Stomach (tissue), 4 donors: ENCODE measurements around the gene POMT2.

Experiments
- EP300 ChIP-seq: sonication (generic); formaldehyde crosslinking; IDR thresholded peaks from one replicate; pipeline ENCODE4 v1.6.1; 2017; ENCODE audit warnings: antibody characterized with exemption
- POLR2A ChIP-seq, 4 donors: fragments of 450-650 bp; IDR thresholded peaks; one replicate each; pipeline ENCODE4 v1.6.1; 2016; ENCODE audit warnings: antibody characterized with exemption in 4 of 4, control low read depth in 2 of 4, mild to moderate bottlenecking in 1 of 4, moderate library complexity in 1 of 4
- POLR2AphosphoS5 ChIP-seq, 3 donors: sonication (generic); formaldehyde crosslinking; IDR thresholded peaks; one replicate each; pipeline ENCODE4 v1.6.1; 2016; ENCODE audit warnings: antibody characterized with exemption in 3 of 3
- TF ChIP-seq, protein P1 (sequence below), 7 experiments: fragments of 450-650 bp in 4 of 7; fragments of 200-600 bp in 3 of 7; sonication (generic) in 3 of 7; IDR thresholded peaks; one replicate each; pipeline ENCODE4 v1.5.1; 2016 to 2019; ENCODE audit warnings: antibody characterized with exemption in 7 of 7, control low read depth in 2 of 7, mild to moderate bottlenecking in 1 of 7

DNA sequence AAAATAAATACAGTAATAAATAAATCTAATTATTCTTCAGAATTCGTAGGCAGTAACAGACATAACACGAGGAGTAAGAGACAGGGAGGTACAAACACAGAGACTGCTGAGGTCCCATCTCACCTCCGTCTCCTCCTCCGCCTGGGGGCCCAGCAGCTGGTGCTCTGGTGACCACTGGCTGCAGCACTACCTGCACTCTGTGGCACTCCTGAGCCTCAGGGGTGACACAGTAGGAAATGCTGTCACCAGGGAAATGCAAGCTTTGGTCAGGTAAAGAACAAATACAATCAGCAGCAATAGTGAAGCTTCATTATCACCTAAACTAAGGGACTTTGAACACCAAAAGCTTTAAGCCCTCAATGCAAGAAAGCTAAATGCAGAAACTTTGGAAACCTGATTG is 19.7 kb upstream of the POMT2 start:
- TF ChIP-seq, protein P1, sequence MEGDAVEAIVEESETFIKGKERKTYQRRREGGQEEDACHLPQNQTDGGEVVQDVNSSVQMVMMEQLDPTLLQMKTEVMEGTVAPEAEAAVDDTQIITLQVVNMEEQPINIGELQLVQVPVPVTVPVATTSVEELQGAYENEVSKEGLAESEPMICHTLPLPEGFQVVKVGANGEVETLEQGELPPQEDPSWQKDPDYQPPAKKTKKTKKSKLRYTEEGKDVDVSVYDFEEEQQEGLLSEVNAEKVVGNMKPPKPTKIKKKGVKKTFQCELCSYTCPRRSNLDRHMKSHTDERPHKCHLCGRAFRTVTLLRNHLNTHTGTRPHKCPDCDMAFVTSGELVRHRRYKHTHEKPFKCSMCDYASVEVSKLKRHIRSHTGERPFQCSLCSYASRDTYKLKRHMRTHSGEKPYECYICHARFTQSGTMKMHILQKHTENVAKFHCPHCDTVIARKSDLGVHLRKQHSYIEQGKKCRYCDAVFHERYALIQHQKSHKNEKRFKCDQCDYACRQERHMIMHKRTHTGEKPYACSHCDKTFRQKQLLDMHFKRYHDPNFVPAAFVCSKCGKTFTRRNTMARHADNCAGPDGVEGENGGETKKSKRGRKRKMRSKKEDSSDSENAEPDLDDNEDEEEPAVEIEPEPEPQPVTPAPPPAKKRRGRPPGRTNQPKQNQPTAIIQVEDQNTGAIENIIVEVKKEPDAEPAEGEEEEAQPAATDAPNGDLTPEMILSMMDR (IDR thresholded peaks at IDR 0.05) = no peak
- TF ChIP-seq EP300 = no peak
- TF ChIP-seq POLR2A (IDR thresholded peaks at IDR 0.05) = no peak
- no peak for TF ChIP-seq POLR2AphosphoS5 (IDR thresholded peaks at IDR 0.05)
